Endothelial cell of hepatic sinusoid (primary cell): Measurements from ENCODE around the gene TNP2.

Experiments
- in situ Hi-C: cut with HindIII; loops from 2 replicates; pipeline ENCODE4 v1.10.0; 2017; ENCODE audit warnings: low sequenced_read_pairs

The TNP2 gene

GRCh38 chr16:11268921-11269375 lies at the start of gene TNP2:
TNP2 (minus strand) TSS chr16:11269325; CDS start chr16:11269262, 63 bp downstream.
- in situ Hi-C loops, result loop anchor here (5.0 to 25.0 kb wide), 2 partner anchors 83 to 307 kb away; no protein-coding TSS in a partner anchor

GRCh38 chr16:11318817-11319216 lies 49.7 kb upstream of the TNP2 start:
- in situ Hi-C loops, result no loop called here

- in situ Hi-C loops, result no loop called here
These were observed 47.3 kb upstream of the TNP2 start for GRCh38 chr16:11316331-11317015.

- in situ Hi-C loops, result no loop called here
These were observed 46.4 kb upstream of the TNP2 start for GRCh38 chr16:11315510-11315909.

- in situ Hi-C loops, result loop anchor here (5.0 kb wide), 2 partner anchors 38 to 107 kb away; no protein-coding TSS in a partner anchor
These were observed 45.3 kb upstream of the TNP2 start for GRCh38 chr16:11314309-11314894.

- in situ Hi-C loops, result loop anchor here (5.0 kb wide), 2 partner anchors 39 to 106 kb away; no protein-coding TSS in a partner anchor
These were observed 44.6 kb upstream of the TNP2 start for GRCh38 chr16:11313493-11314308.

- in situ Hi-C loops, result loop anchor here (5.0 kb wide), 2 partner anchors 39 to 106 kb away; no protein-coding TSS in a partner anchor
These were observed 43.8 kb upstream of the TNP2 start for GRCh38 chr16:11312718-11313492.

- in situ Hi-C loops, result loop anchor here (5.0 kb wide), 2 partner anchors 41 to 104 kb away; no protein-coding TSS in a partner anchor
These were observed 42.0 kb upstream of the TNP2 start for GRCh38 chr16:11310997-11311561.

- in situ Hi-C loops, result loop anchor here (5.0 kb wide), 2 partner anchors 42 to 103 kb away; no protein-coding TSS in a partner anchor
These were observed 41.5 kb upstream of the TNP2 start for GRCh38 chr16:11310634-11310977.

- in situ Hi-C loops, result loop anchor here (5.0 kb wide), 2 partner anchors 42 to 103 kb away; no protein-coding TSS in a partner anchor
These were observed 40.9 kb upstream of the TNP2 start for GRCh38 chr16:11309895-11310633.

GRCh38 chr16:11308493-11309283 lies 39.6 kb upstream of the TNP2 start:
- in situ Hi-C loops, result no loop called here

- in situ Hi-C loops, result no loop called here
These were observed 38.7 kb upstream of the TNP2 start for GRCh38 chr16:11307639-11308492.

GRCh38 chr16:11306997-11307638 lies 38.0 kb upstream of the TNP2 start:
- in situ Hi-C loops, result no loop called here

- in situ Hi-C loops, result no loop called here
These were observed 37.3 kb upstream of the TNP2 start for GRCh38 chr16:11306381-11306780.

GRCh38 chr16:11303405-11304138 lies 34.4 kb upstream of the TNP2 start:
- in situ Hi-C loops, result no loop called here

- in situ Hi-C loops, result no loop called here
These were observed 33.9 kb upstream of the TNP2 start for GRCh38 chr16:11302977-11303376.
